Putamen (tissue), 1 donor: Measurements from ENCODE around the gene PRPSAP1.
A peak's percentile ranks its signal among the peaks of the same experiment; 100 is the strongest.
"Not testable (repeated sequence)": the region's sequence is repeated elsewhere in the genome, so short reads cannot be mapped to it uniquely, and the experiment has no call there.

ENCODE experiments used
- DNase-seq: peaks from one replicate; pipeline ENCODE4 v3.0.0-alpha.2; 2016; ENCODE audit warnings: low spot score

Gene PRPSAP1

GRCh38 chr17:76359375-76359774 is 5.7 kb upstream of the PRPSAP1 start:
- no peak for DNase-seq

- DNase-seq = no peak
These were observed 4.0 kb upstream of the PRPSAP1 start for GRCh38 chr17:76357597-76358158.

- no peak for DNase-seq
These were observed 3.2 kb upstream of the PRPSAP1 start for GRCh38 chr17:76356803-76357456.

- DNase-seq = no peak
These were observed 1.1 kb upstream of the PRPSAP1 start for GRCh38 chr17:76354747-76355310.

- no peak for DNase-seq
These were observed 607 bp upstream of the PRPSAP1 start for GRCh38 chr17:76354317-76354729.

- no peak for DNase-seq
These were observed 615 bp downstream of the PRPSAP1 start for GRCh38 chr17:76353004-76353598.

- no peak for DNase-seq
These were observed 2.1 kb downstream of the PRPSAP1 start for GRCh38 chr17:76351526-76352071.

- no peak for DNase-seq
These were observed 3.3 kb downstream of the PRPSAP1 start for GRCh38 chr17:76350463-76350862.

- DNase-seq = not testable (repeated sequence)
These were observed 6.8 kb downstream of the PRPSAP1 start for GRCh38 chr17:76346936-76347335.

GRCh38 chr17:76345377-76345974 is 8.2 kb downstream of the PRPSAP1 start:
- DNase-seq = no peak

GRCh38 chr17:76343106-76343505 is 10.6 kb downstream of the PRPSAP1 start:
- DNase-seq = no peak

GRCh38 chr17:76341301-76341700 is 12.4 kb downstream of the PRPSAP1 start:
- no peak for DNase-seq

GRCh38 chr17:76337413-76337777 is 16.3 kb downstream of the PRPSAP1 start:
- no peak for DNase-seq

GRCh38 chr17:76336756-76337412 is 16.8 kb downstream of the PRPSAP1 start:
- DNase-seq = no peak

- no peak for DNase-seq
These were observed 17.9 kb downstream of the PRPSAP1 start for GRCh38 chr17:76335716-76336381.

GRCh38 chr17:76333673-76334505 is 19.8 kb downstream of the PRPSAP1 start:
- DNase-seq = peak; percentile 42

- DNase-seq = no peak
These were observed 22.6 kb downstream of the PRPSAP1 start for GRCh38 chr17:76331083-76331482.

GRCh38 chr17:76329664-76330063 is 24.1 kb downstream of the PRPSAP1 start:
- DNase-seq = no peak

GRCh38 chr17:76327696-76328095 is 26.0 kb downstream of the PRPSAP1 start:
- no peak for DNase-seq

- no peak for DNase-seq
These were observed 27.4 kb downstream of the PRPSAP1 start for GRCh38 chr17:76326306-76326705.

GRCh38 chr17:76318586-76318985 is 35.1 kb downstream of the PRPSAP1 start:
- DNase-seq = no peak
